Measurements from ENCODE around the gene TRPM4. TPM values are rescaled to one million over a fixed set of nuclear protein-coding genes. Genes with fewer than 3 reads are reported as not detected.
A peak's percentile ranks its signal among the peaks of the same experiment; 100 is the strongest.
"Not testable (repeated sequence)": the region's sequence is repeated elsewhere in the genome, so short reads cannot be mapped to it uniquely, and the experiment has no call there.

The TRPM4 gene
- total and polyA plus RNA-seq, 2 experiments from 2014 or later: 16.5 to 25.7 TPM

DNA sequence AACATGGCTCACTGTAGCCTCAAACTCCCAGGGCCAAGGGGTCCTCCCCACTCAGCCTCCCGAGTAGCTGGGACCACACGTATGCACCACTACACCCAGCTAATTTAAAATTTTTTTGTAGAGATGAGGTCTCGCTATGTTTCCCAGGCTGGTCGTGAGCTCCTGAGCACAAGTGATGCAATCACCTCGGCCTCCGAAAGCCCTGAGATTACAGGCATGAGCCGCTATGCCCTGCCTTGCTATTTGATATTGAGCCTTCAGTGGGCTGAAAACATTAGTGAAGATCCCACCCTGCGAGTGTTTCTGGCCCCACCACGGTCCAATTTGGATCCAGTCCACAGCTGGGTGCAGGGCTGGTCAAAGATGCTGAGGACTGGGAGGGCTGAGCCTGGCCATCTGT lies 65.9 kb downstream of the TRPM4 start:
- Mint-ChIP-seq H3K9me3 (no peaks in the 10 kb centered on the region), H3K4me3 (no peak overlapping the region; the same call in 2 of the 3 replicates), H3K36me3 (ENCODE audit: low read depth) (no peaks in the 10 kb centered on the region), H3K4me1 (no peaks in the 10 kb centered on the region), H3K27me3 (ENCODE audit: insufficient read depth, low read depth, poor library complexity) (peaks cover 6% of the 10 kb centered on the region), H3K27ac (peak overlapping the region; percentile 74)
- no peaks in the 10 kb centered on the region for H3K27me3 ChIP-seq (ENCODE audit: insufficient read depth)
- DNase-seq (ENCODE audit: low spot score) (no peak), ATAC-seq (no peak)
- no peak overlapping the region for H2AFZ ChIP-seq
- no peaks in the 10 kb centered on the region for H4K20me1 ChIP-seq (replicated peaks; ENCODE audit: insufficient read depth)
- H3K36me3 ChIP-seq (ENCODE audit: insufficient read depth): no peaks in the 10 kb centered on the region
- no peak overlapping the region for H3K27ac ChIP-seq (ENCODE audit: low read depth)
- TF ChIP-seq, protein P1, sequence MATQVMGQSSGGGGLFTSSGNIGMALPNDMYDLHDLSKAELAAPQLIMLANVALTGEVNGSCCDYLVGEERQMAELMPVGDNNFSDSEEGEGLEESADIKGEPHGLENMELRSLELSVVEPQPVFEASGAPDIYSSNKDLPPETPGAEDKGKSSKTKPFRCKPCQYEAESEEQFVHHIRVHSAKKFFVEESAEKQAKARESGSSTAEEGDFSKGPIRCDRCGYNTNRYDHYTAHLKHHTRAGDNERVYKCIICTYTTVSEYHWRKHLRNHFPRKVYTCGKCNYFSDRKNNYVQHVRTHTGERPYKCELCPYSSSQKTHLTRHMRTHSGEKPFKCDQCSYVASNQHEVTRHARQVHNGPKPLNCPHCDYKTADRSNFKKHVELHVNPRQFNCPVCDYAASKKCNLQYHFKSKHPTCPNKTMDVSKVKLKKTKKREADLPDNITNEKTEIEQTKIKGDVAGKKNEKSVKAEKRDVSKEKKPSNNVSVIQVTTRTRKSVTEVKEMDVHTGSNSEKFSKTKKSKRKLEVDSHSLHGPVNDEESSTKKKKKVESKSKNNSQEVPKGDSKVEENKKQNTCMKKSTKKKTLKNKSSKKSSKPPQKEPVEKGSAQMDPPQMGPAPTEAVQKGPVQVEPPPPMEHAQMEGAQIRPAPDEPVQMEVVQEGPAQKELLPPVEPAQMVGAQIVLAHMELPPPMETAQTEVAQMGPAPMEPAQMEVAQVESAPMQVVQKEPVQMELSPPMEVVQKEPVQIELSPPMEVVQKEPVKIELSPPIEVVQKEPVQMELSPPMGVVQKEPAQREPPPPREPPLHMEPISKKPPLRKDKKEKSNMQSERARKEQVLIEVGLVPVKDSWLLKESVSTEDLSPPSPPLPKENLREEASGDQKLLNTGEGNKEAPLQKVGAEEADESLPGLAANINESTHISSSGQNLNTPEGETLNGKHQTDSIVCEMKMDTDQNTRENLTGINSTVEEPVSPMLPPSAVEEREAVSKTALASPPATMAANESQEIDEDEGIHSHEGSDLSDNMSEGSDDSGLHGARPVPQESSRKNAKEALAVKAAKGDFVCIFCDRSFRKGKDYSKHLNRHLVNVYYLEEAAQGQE (IDR thresholded peaks at IDR 0.05; ENCODE audit: unreplicated experiment): no peak
- TF ChIP-seq CREB1 (CRISPR knock-in tag; IDR thresholded peaks at IDR 0.05; ENCODE audit: low read depth) (no peak), EZH2 (IDR thresholded peaks at IDR 0.05; ENCODE audit: low read depth, unreplicated experiment) (no peak), NANOG (IDR thresholded peaks at IDR 0.05; ENCODE audit: borderline replicate concordance) (no peak), ZNF331 (CRISPR knock-in tag; IDR thresholded peaks at IDR 0.05; ENCODE audit: low read depth) (no peak)
- TF ChIP-seq, protein P2, sequence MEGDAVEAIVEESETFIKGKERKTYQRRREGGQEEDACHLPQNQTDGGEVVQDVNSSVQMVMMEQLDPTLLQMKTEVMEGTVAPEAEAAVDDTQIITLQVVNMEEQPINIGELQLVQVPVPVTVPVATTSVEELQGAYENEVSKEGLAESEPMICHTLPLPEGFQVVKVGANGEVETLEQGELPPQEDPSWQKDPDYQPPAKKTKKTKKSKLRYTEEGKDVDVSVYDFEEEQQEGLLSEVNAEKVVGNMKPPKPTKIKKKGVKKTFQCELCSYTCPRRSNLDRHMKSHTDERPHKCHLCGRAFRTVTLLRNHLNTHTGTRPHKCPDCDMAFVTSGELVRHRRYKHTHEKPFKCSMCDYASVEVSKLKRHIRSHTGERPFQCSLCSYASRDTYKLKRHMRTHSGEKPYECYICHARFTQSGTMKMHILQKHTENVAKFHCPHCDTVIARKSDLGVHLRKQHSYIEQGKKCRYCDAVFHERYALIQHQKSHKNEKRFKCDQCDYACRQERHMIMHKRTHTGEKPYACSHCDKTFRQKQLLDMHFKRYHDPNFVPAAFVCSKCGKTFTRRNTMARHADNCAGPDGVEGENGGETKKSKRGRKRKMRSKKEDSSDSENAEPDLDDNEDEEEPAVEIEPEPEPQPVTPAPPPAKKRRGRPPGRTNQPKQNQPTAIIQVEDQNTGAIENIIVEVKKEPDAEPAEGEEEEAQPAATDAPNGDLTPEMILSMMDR (conservative IDR thresholded peaks at IDR 0.05; ENCODE audit: low read depth in 2 of 2): no peak
- no peak overlapping the region for H3K4me2 ChIP-seq
- no peaks in the 10 kb centered on the region for H3F3A ChIP-seq (replicated peaks; ENCODE audit: low read depth)
- H3K79me2 ChIP-seq (replicated peaks; ENCODE audit: insufficient read depth): no peaks in the 10 kb centered on the region
- H3K4me3 ChIP-seq: no peak overlapping the region
- no peaks in the 10 kb centered on the region for H3K9me2 ChIP-seq (ENCODE audit: insufficient read depth)
- H3K4me1 ChIP-seq (ENCODE audit: insufficient read depth): no peaks in the 10 kb centered on the region

DNA sequence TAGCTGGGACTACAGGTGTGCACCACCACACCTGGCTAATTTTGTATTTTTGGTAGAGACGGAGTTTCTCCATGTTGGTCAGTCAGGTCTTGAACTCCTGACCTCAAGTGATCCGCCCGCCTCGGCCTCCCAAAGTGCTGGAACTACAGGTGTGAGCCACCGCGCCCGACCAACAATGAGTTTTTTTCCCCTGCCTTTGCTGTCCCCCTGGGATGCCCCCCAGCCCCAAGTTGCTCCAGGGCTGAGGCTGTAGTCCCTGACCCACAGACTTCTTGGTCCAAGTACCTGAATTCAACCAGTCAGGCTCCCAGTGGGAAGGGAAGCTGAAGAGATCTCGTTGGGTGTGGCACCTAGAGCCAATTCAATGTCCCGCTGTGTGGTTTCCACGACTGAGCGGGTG lies 66.8 kb downstream of the TRPM4 start:
- H3K9me3 Mint-ChIP-seq; H3K27ac ChIP-seq (ENCODE audit: low read depth): not testable (repeated sequence)

More for the DNA sequence above, 66.8 kb downstream of the TRPM4 start:
- not testable (repeated sequence) for H3K36me3 Mint-ChIP-seq (ENCODE audit: low read depth); DNase-seq (ENCODE audit: low spot score); H3K9me2 ChIP-seq (ENCODE audit: insufficient read depth); H3K4me3 ChIP-seq; H3K4me3 Mint-ChIP-seq; H4K20me1 ChIP-seq (replicated peaks; ENCODE audit: insufficient read depth); H3K4me2 ChIP-seq; ATAC-seq; H3K79me2 ChIP-seq (replicated peaks; ENCODE audit: insufficient read depth); H3K27me3 Mint-ChIP-seq (ENCODE audit: insufficient read depth, low read depth, poor library complexity); H3K27ac Mint-ChIP-seq; H3K36me3 ChIP-seq (ENCODE audit: insufficient read depth); H3K4me1 ChIP-seq (ENCODE audit: insufficient read depth); H3F3A ChIP-seq (replicated peaks; ENCODE audit: low read depth); H3K4me1 Mint-ChIP-seq; H3K27me3 ChIP-seq (ENCODE audit: insufficient read depth)
- H2AFZ ChIP-seq: peak overlapping the region; percentile 83; the same call in 1 of the 2 replicates
